H1 (cell line): Measurements from ENCODE around the gene BASP1. TPM values are rescaled to one million over a fixed set of nuclear protein-coding genes. Genes with fewer than 3 reads are reported as not detected.

Experiments
- CTCF ChIA-PET: fragments of 300-600 bp; sonication (Branson Sonifier 250); formaldehyde crosslinking; loops from one replicate; lab custom pipeline; 2021; ENCODE audit not compliant: partially characterized antibody; lab: Charles Lee
- POLR2A ChIA-PET: fragments of 300-600 bp; sonication (Branson Sonifier 250); formaldehyde crosslinking; loops from one replicate; lab custom pipeline; 2021; ENCODE audit warnings: inconsistent platforms; ENCODE audit not compliant: partially characterized antibody; lab: Charles Lee
- DNase-seq, 2 experiments: peaks; one replicate each; pipeline versions ENCODE4 v3.0.0 to v3.0.0-alpha.2; 2010 to 2022; ENCODE audit warnings: low spot score in 2 of 2, low read depth in 1 of 2, mixed read lengths in 1 of 2
- FAIRE-seq: peaks from 2 replicates; lab custom pipeline; 2011; peaks lifted over from hg19 to GRCh38; lab: Jason Lieb, UNC
- H2AFZ ChIP-seq: 2 replicates; pipeline ENCODE4 v1.8.1; 2012; ENCODE audit warnings: low read length, inconsistent platforms
- H2AK5ac ChIP-seq: 2 replicates; pipeline ENCODE4 v1.6.1; 2013; ENCODE audit warnings: low read depth, low read length
- H2BK120ac ChIP-seq: replicated peaks from 2 replicates; pipeline ENCODE3; 2013; ENCODE audit warnings: low read depth, low read length, inconsistent platforms
- H2BK12ac ChIP-seq: 2 replicates; pipeline ENCODE4 v1.6.1; 2013; ENCODE audit warnings: low read depth, low read length
- H2BK15ac ChIP-seq: 2 replicates; pipeline ENCODE4 v1.6.1; 2013; ENCODE audit warnings: low read length
- H2BK20ac ChIP-seq: 2 replicates; pipeline ENCODE4 v1.6.1; 2013; ENCODE audit warnings: low read length
- H2BK5ac ChIP-seq: 2 replicates; pipeline ENCODE4 v1.6.1; 2013; ENCODE audit warnings: low read depth, low read length
- H3K14ac ChIP-seq: 2 replicates; pipeline ENCODE4 v1.6.1; 2013; ENCODE audit warnings: inconsistent platforms; ENCODE audit not compliant: insufficient read length
- H3K18ac ChIP-seq: 2 replicates; pipeline ENCODE4 v1.6.1; 2013; ENCODE audit warnings: low read length; ENCODE audit errors: extremely low read depth
- H3K23ac ChIP-seq: 2 replicates; pipeline ENCODE4 v1.6.1; 2013; ENCODE audit warnings: inconsistent platforms; ENCODE audit not compliant: insufficient read length
- H3K23me2 ChIP-seq: 2 replicates; pipeline ENCODE4 v1.6.1; 2013; ENCODE audit warnings: low read depth, low read length
- H3K27ac ChIP-seq: 2 replicates; pipeline ENCODE4 v1.6.1; 2011; ENCODE audit warnings: low read depth, low read length, inconsistent platforms
- H3K27me3 ChIP-seq, 4 experiments: replicated peaks in 1 of 4; 1 replicate in 1 of 4; 2 replicates in 3 of 4; pipeline versions ENCODE4 v1.6.1 to v1.8.1; 2011 to 2013; ENCODE audit warnings: low read length in 3 of 4, mild to moderate bottlenecking in 3 of 4, inconsistent platforms in 2 of 4, mixed read lengths in 2 of 4, moderate library complexity in 1 of 4; ENCODE audit not compliant: control insufficient read depth in 3 of 4, insufficient read depth in 3 of 4; ENCODE audit errors: extremely low read depth in 1 of 4
- H3K36me3 ChIP-seq, 4 experiments: 2 replicates each; pipeline versions ENCODE4 v1.6.1 to v1.8.1; 2011 to 2013; ENCODE audit warnings: mild to moderate bottlenecking in 4 of 4, low read length in 3 of 4, moderate library complexity in 2 of 4, control low read depth in 1 of 4, inconsistent platforms in 1 of 4; ENCODE audit not compliant: insufficient read depth in 4 of 4, control insufficient read depth in 2 of 4
- H3K4ac ChIP-seq: replicated peaks from 2 replicates; pipeline ENCODE3; 2013; ENCODE audit warnings: low read length, low read depth, mixed read lengths, inconsistent platforms; ENCODE audit not compliant: insufficient read length
- H3K4me1 ChIP-seq, 4 experiments: replicated peaks in 1 of 4; 1 replicate in 1 of 4; 2 replicates in 3 of 4; pipeline versions ENCODE4 v1.6.1 to v1.8.1; 2011 to 2013; ENCODE audit warnings: low read length in 3 of 4, inconsistent platforms in 2 of 4, mixed read lengths in 1 of 4; ENCODE audit not compliant: insufficient read depth in 4 of 4, control insufficient read depth in 3 of 4
- H3K4me2 ChIP-seq, 2 experiments: 2 replicates each; pipeline versions ENCODE4 v1.6.1 to v1.8.1; 2011 to 2013; ENCODE audit warnings: low read depth in 2 of 2, low read length in 2 of 2, control low read depth in 1 of 2, inconsistent platforms in 1 of 2, mild to moderate bottlenecking in 1 of 2; ENCODE audit not compliant: insufficient read depth in 1 of 2
- H3K4me3 ChIP-seq, 4 experiments: fragments of 200-600, 300-600 bp in 1 of 4; sonication (generic), shearing (Covaris generic), sonication (Bioruptor Twin) in 1 of 4; 2 replicates each; pipeline versions ENCODE4 v1.5.1 to v1.8.1; 2011 to 2016; ENCODE audit warnings: low read length in 4 of 4, low read depth in 3 of 4, control low read depth in 2 of 4, inconsistent platforms in 2 of 4, mild to moderate bottlenecking in 2 of 4, mixed read lengths in 1 of 4, moderate library complexity in 1 of 4; ENCODE audit not compliant: insufficient read depth in 2 of 4; ENCODE audit errors: extremely low read depth in 1 of 4
- H3K56ac ChIP-seq: replicated peaks from 2 replicates; pipeline ENCODE3; 2013; ENCODE audit warnings: low read depth, mild to moderate bottlenecking, mixed read lengths, low read length, inconsistent platforms; ENCODE audit not compliant: insufficient read length
- H3K79me1 ChIP-seq: 2 replicates; pipeline ENCODE4 v1.6.1; 2013; ENCODE audit warnings: low read depth, low read length, control low read depth
- H3K79me2 ChIP-seq, 2 experiments: 2 replicates each; pipeline versions ENCODE4 v1.6.1 to v1.8.1; 2012 to 2013; ENCODE audit warnings: low read length in 2 of 2, mild to moderate bottlenecking in 2 of 2, inconsistent platforms in 1 of 2; ENCODE audit not compliant: insufficient read depth in 2 of 2, control insufficient read depth in 1 of 2
- H3K9ac ChIP-seq, 4 experiments: replicated peaks in 1 of 4; 1 replicate in 1 of 4; 2 replicates in 3 of 4; pipeline versions ENCODE4 v1.6.1 to v1.8.1; 2011 to 2013; ENCODE audit warnings: low read depth in 3 of 4, low read length in 3 of 4, control low read depth in 2 of 4, mild to moderate bottlenecking in 2 of 4, moderate library complexity in 2 of 4, inconsistent platforms in 1 of 4; ENCODE audit errors: extremely low read depth in 1 of 4
- H3K9me3 ChIP-seq, 2 experiments: 2 replicates each; pipeline versions ENCODE4 v1.6.1 to v1.8.1; 2012 to 2013; ENCODE audit warnings: mild to moderate bottlenecking in 2 of 2, moderate library complexity in 2 of 2, control low read depth in 1 of 2, inconsistent platforms in 1 of 2, low read depth in 1 of 2, low read length in 1 of 2, mixed read lengths in 1 of 2; ENCODE audit not compliant: insufficient read depth in 2 of 2
- H4K20me1 ChIP-seq, 2 experiments: replicated peaks in 1 of 2; 2 replicates each; pipeline versions ENCODE3 to v1.8.1; 2011 to 2013; ENCODE audit warnings: inconsistent platforms in 2 of 2, low read length in 2 of 2, mild to moderate bottlenecking in 1 of 2; ENCODE audit not compliant: insufficient read depth in 2 of 2, control insufficient read depth in 1 of 2
- H4K5ac ChIP-seq: 2 replicates; pipeline ENCODE4 v1.6.1; 2013; ENCODE audit warnings: low read length, low read depth, mixed read lengths, inconsistent platforms; ENCODE audit not compliant: insufficient read length
- H4K8ac ChIP-seq: 2 replicates; pipeline ENCODE4 v1.8.0; 2013; ENCODE audit warnings: mild to moderate bottlenecking, moderate library complexity, low read length, inconsistent platforms; ENCODE audit not compliant: insufficient read depth; ENCODE audit errors: extremely low read depth
- H4K91ac ChIP-seq: replicated peaks from 2 replicates; pipeline ENCODE3; 2013; ENCODE audit warnings: low read length, mixed read lengths, inconsistent platforms; ENCODE audit not compliant: insufficient read length
- CHD1 ChIP-seq: IDR thresholded peaks from 2 replicates; pipeline ENCODE4 v1.6.1; 2012; ENCODE audit warnings: low read depth, low read length, improper control_type of control experiment
- POLR2A ChIP-seq, 2 experiments: IDR thresholded peaks; 1 replicate in 1 of 2; 2 replicates in 1 of 2; pipeline ENCODE4 v1.6.1; 2011; ENCODE audit warnings: low read depth in 2 of 2, low read length in 2 of 2, mild to moderate bottlenecking in 2 of 2; ENCODE audit errors: control extremely low read depth in 1 of 2
- POLR2AphosphoS5 ChIP-seq: IDR thresholded peaks from 2 replicates; pipeline ENCODE4 v1.6.1; 2011; ENCODE audit warnings: low read depth, low read length
- WGBS, 2 experiments: shearing (Covaris generic) in 1 of 2; methylation state at CpG; one replicate each; pipeline versions ENCODE4 v1.1.6 to v1.1.7; 2013 to 2015; ENCODE audit warnings: low lambda C conversion rate in 2 of 2, mixed read lengths in 2 of 2, inconsistent platforms in 1 of 2, low coverage in 1 of 2, missing lambda C conversion rate in 1 of 2; ENCODE audit not compliant: insufficient replicate concordance in 2 of 2, insufficient coverage in 1 of 2, insufficient read length in 1 of 2; ENCODE audit errors: extremely low coverage in 1 of 2, missing lambda C conversion rate in 1 of 2; 5-methylcytosine and 5-hydroxymethylcytosine counted together
- polyA plus RNA-seq, 7 experiments: library from polyadenylated mRNA; depleted of rRNA in 3 of 7; stranded (reverse) in 5 of 7; unstranded in 2 of 7; fragments of >200 nt in 5 of 7; fragments of 200-250 nt in 2 of 7; gene quantifications; 1 replicate in 5 of 7; 2 replicates in 1 of 7; 4 replicates in 1 of 7; pipeline versions ENCODE4 v1.2.1 to v1.2.3, GENCODE V29; 2011 to 2013; ENCODE audit warnings: missing spikeins in 2 of 7, mixed read lengths in 2 of 7
- total RNA-seq: library from RNA; stranded (reverse); fragmentation: NEBNext Ultra II Directional; extraction: Animal tissue kit (Norgen Biotek cat#: 25700); gene quantifications from 2 replicates; pipeline ENCODE4 v1.2.1, GENCODE V29; 2021
- TF ChIP-seq, protein P1 (sequence below): IDR thresholded peaks from 2 replicates; pipeline ENCODE4 v1.6.1; 2011; ENCODE audit warnings: low read depth, mild to moderate bottlenecking, low read length; ENCODE audit not compliant: insufficient read depth

Gene BASP1
- total and polyA plus RNA-seq, 2 of the 8 experiments (the other 6 are each of a cell fraction or from before 2014, with no cell fraction given), result 95.2 to 104 TPM

DNA sequence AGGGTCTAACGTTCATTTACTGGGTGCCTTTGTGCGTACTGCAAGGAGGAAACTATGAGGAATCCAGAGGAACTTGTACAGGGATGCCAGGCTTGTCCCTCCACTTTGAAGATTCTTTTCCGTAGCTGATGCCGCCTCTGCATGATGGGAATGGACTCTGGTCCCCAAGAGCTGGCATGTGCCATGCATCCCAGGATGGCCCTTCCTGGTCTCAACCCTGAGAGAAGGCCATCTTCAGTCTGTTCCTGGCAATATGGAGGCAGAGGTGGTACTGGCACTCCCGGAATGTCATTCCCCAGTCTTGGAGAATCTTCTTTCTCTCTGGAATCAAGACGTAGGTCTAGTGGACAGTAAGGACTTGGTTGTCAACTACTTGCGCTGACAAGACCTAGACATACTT lies 61.5 kb downstream of the BASP1 start:
- H3K18ac ChIP-seq, result no peak overlapping the region
- CTCF ChIA-PET, result interaction anchor here (1.6 kb wide), 1 partner anchor 9 kb away, joined by 5 read pairs; no protein-coding TSS in a partner anchor
- H2BK120ac ChIP-seq, result no peak overlapping the region
- H3K9ac ChIP-seq, result no peak overlapping the region
- no peak overlapping the region for H3K4ac ChIP-seq
- FAIRE-seq (no peak), DNase-seq (no peak)
- H2BK12ac ChIP-seq, result no peak overlapping the region
- no peaks in the 10 kb centered on the region for H3K27me3 ChIP-seq
- no peak overlapping the region for H3K23ac ChIP-seq
- H3K27ac ChIP-seq, result no peak overlapping the region
- H3K9me3 ChIP-seq, result no peaks in the 10 kb centered on the region
- no peaks in the 10 kb centered on the region for H4K20me1 ChIP-seq
- H4K8ac ChIP-seq, result no peak overlapping the region
- no peaks in the 10 kb centered on the region for H3K79me1 ChIP-seq
- no peak overlapping the region for H2AFZ ChIP-seq
- no peak overlapping the region for H2BK5ac ChIP-seq
- no peak overlapping the region for H4K91ac ChIP-seq
- peaks cover 0 to 2% (median 0%) of the 10 kb centered on the region in 4 experiments; a peak in 2 of 7 replicates for H3K4me1 ChIP-seq
- TF ChIP-seq POLR2A (IDR thresholded peaks at IDR 0.05; ENCODE audit: control extremely low read depth in 1 of 2, low read depth in 2 of 2, low read length in 2 of 2), result peak in 1 of 2 experiments; percentile 37; a peak in 1 of 3 replicates
- peak; percentile 49 for TF ChIP-seq POLR2AphosphoS5
- TF ChIP-seq, protein P1, sequence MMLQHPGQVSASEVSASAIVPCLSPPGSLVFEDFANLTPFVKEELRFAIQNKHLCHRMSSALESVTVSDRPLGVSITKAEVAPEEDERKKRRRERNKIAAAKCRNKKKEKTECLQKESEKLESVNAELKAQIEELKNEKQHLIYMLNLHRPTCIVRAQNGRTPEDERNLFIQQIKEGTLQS, result no peak
- no peak for TF ChIP-seq CHD1
- TF ChIP-seq, all 59 proteins: peak for 2
- Histone ChIP-seq H3K14ac (no peak overlapping the region), H3K4me2 (no peak overlapping the region), H2AK5ac (no peak overlapping the region), H3K36me3 (peaks cover 0 to 18% (median 8%) of the 10 kb centered on the region in 4 experiments; a peak in 2 of 8 replicates), H3K4me3 (no peak overlapping the region), H3K23me2 (no peaks in the 10 kb centered on the region), H3K56ac (no peak overlapping the region), H2BK20ac (no peak overlapping the region), H3K79me2 (peaks cover 0 to 7% of the 10 kb centered on the region in 2 experiments; a peak in 2 of 4 replicates), H4K5ac (no peak overlapping the region), H2BK15ac (no peak overlapping the region)
- 85% methylated on average over 7 of the region's 7 CpGs; no CpG with 5 or more reads in 1 of the 2 experiments for WGBS, 2 experiments
- POLR2A ChIA-PET, result interaction anchor here (0.9 kb wide), 1 partner anchor 8 kb away, joined by 3 read pairs; no protein-coding TSS in a partner anchor
